ENCODE measurements around the gene NPBWR2.
"Not testable (repeated sequence)": the region's sequence is repeated elsewhere in the genome, so short reads cannot be mapped to it uniquely, and the experiment has no call there.

NPBWR2 gene

GRCh38 chr20:64143018-64143801, 35.8 kb upstream of the NPBWR2 start:
- no peak for DNase-seq (ENCODE audit: low read depth)

- DNase-seq (ENCODE audit: low read depth) = no peak
Measured at GRCh38 chr20:64142590-64142989, 35.2 kb upstream of the NPBWR2 start.

- no peak for DNase-seq (ENCODE audit: low read depth)
Measured at GRCh38 chr20:64140956-64141355, 33.6 kb upstream of the NPBWR2 start.

GRCh38 chr20:64140061-64140931, 32.9 kb upstream of the NPBWR2 start:
- no peak for DNase-seq (ENCODE audit: low read depth)

GRCh38 chr20:64139199-64140060, 32.1 kb upstream of the NPBWR2 start:
- no peak for DNase-seq (ENCODE audit: low read depth)

GRCh38 chr20:64138276-64138815, 31.0 kb upstream of the NPBWR2 start:
- DNase-seq (ENCODE audit: low read depth) = no peak

GRCh38 chr20:64137598-64138031, 30.2 kb upstream of the NPBWR2 start:
- DNase-seq (ENCODE audit: low read depth) = no peak

- DNase-seq (ENCODE audit: low read depth) = no peak
Measured at GRCh38 chr20:64136004-64136710, 28.8 kb upstream of the NPBWR2 start.

GRCh38 chr20:64134744-64135143, 27.4 kb upstream of the NPBWR2 start:
- not testable (repeated sequence) for DNase-seq (ENCODE audit: low read depth)

- DNase-seq (ENCODE audit: low read depth) = no peak
Measured at GRCh38 chr20:64133951-64134407, 26.6 kb upstream of the NPBWR2 start.

GRCh38 chr20:64131406-64131805, 24.0 kb upstream of the NPBWR2 start:
- DNase-seq (ENCODE audit: low read depth) = no peak

GRCh38 chr20:64130876-64131275, 23.5 kb upstream of the NPBWR2 start:
- no peak for DNase-seq (ENCODE audit: low read depth)

GRCh38 chr20:64130271-64130670, 22.9 kb upstream of the NPBWR2 start:
- DNase-seq (ENCODE audit: low read depth) = no peak

GRCh38 chr20:64129146-64129782, 21.9 kb upstream of the NPBWR2 start:
- DNase-seq (ENCODE audit: low read depth) = no peak

- not testable (repeated sequence) for DNase-seq (ENCODE audit: low read depth)
Measured at GRCh38 chr20:64123517-64123916, 16.2 kb upstream of the NPBWR2 start.

- not testable (repeated sequence) for DNase-seq (ENCODE audit: low read depth)
Measured at GRCh38 chr20:64122927-64123326, 15.6 kb upstream of the NPBWR2 start.

GRCh38 chr20:64121586-64121985, 14.2 kb upstream of the NPBWR2 start:
- no peak for DNase-seq (ENCODE audit: low read depth)

GRCh38 chr20:64119681-64120341, 12.4 kb upstream of the NPBWR2 start:
- no peak for DNase-seq (ENCODE audit: low read depth)

- DNase-seq (ENCODE audit: low read depth) = no peak
Measured at GRCh38 chr20:64119301-64119680, 11.9 kb upstream of the NPBWR2 start.

- not testable (repeated sequence) for DNase-seq (ENCODE audit: low read depth)
Measured at GRCh38 chr20:64117432-64117777, 10.0 kb upstream of the NPBWR2 start.

All from stromal cell of bone marrow (primary cell).